GM06990 (cell line): ENCODE results near the gene WBP2.

ENCODE experiments used
- DNase-seq: peaks from one replicate; pipeline ENCODE4 v3.0.0-alpha.2; 2011; ENCODE audit not compliant: insufficient read length; ENCODE audit errors: extremely low read depth
- H3K27me3 ChIP-seq: replicated peaks from 2 replicates; pipeline ENCODE4 v1.6.0; 2011; ENCODE audit warnings: low read length; ENCODE audit not compliant: control insufficient read depth, insufficient read depth
- H3K36me3 ChIP-seq: 2 replicates; pipeline ENCODE4 v1.5.1; 2011; ENCODE audit warnings: low read length; ENCODE audit not compliant: control insufficient read depth, insufficient read depth
- H3K4me3 ChIP-seq: replicated peaks from 2 replicates; pipeline ENCODE4 v1.5.1; 2011; ENCODE audit warnings: low read depth, mild to moderate bottlenecking, control low read depth, low read length
- CTCF ChIP-seq: IDR thresholded peaks from 2 replicates; pipeline ENCODE4 v1.5.1; 2011; ENCODE audit warnings: low read length, control low read depth, mild to moderate bottlenecking, inconsistent platforms; ENCODE audit not compliant: insufficient read depth, poor library complexity, severe bottlenecking

WBP2 gene

DNA sequence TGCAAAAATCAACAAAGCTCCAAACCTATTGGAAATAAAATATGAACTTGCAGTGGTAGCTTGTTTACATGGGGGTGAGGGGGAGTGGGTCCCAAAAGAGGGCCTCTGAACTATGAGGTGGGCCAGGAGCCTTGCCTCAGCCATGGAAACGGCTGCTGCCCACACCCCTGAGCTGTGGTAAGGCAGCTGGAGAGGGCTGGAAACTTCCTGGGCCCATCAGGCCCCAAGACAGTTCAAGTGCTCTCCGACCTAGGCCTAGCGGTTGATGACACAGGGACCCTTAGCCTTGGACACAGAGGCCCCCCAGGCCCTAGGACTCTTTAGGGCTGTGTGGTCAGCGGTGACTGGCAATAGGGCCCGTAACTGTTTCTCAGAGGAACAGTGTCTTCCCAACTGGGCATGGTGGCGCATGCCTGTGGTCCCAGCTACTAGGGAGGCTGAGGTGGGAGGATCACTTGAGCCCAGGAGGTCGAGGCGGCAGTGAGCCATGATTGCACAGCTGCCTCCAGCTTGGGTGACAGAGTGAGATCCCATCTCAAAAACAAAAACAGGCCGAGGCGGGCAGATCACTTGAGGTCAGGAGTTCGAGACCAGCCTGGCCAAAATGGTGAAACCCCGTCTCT is 29.3 kb downstream of the WBP2 start:
- Histone ChIP-seq H3K4me3 (no peak overlapping the region), H3K27me3 (no peaks in the 10 kb centered on the region), H3K36me3 (peaks cover 34% of the 10 kb centered on the region)
- peak; percentile 3 for DNase-seq
- no peak for TF ChIP-seq CTCF

- no peak for TF ChIP-seq CTCF
- peaks cover 39% of the 10 kb centered on the region for H3K36me3 ChIP-seq
- DNase-seq, result no peak
- no peaks in the 10 kb centered on the region for H3K27me3 ChIP-seq
- no peak overlapping the region for H3K4me3 ChIP-seq
These were observed 30.0 kb downstream of the WBP2 start for GRCh38 chr17:75825149-75825552.

DNA sequence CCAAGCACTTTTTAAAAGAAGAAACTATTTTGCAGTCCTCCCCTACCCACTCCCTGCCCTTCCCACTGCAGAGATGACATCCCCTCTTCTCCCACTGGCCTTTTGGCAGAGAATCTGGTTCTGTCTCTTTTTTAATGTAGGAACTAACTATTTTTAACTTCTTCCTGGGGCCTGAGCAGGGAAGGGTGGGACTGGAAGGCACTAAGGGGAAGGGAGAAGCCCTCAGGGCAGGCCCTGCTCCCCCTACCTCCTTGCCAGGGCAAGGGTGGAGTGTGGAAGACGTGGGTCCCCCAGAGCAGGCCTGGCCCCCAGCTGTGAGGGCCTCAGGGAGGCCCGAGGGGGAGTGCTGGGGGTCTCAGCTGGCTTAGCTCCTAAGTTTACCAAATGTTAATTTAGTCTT is 30.5 kb downstream of the WBP2 start:
- H3K36me3 ChIP-seq, result peaks cover 39% of the 10 kb centered on the region
- TF ChIP-seq CTCF, result no peak
- peak; percentile 6 for DNase-seq

GRCh38 chr17:75824050-75824552 is 31.0 kb downstream of the WBP2 start:
- no peak overlapping the region for H3K4me3 ChIP-seq
- TF ChIP-seq CTCF, result no peak
- no peaks in the 10 kb centered on the region for H3K27me3 ChIP-seq
- peaks cover 42% of the 10 kb centered on the region for H3K36me3 ChIP-seq
- peak; percentile 6 for DNase-seq

More for the DNA sequence above, 30.5 kb downstream of the WBP2 start:
- no peak overlapping the region for H3K4me3 ChIP-seq
- H3K27me3 ChIP-seq, result no peaks in the 10 kb centered on the region

DNA sequence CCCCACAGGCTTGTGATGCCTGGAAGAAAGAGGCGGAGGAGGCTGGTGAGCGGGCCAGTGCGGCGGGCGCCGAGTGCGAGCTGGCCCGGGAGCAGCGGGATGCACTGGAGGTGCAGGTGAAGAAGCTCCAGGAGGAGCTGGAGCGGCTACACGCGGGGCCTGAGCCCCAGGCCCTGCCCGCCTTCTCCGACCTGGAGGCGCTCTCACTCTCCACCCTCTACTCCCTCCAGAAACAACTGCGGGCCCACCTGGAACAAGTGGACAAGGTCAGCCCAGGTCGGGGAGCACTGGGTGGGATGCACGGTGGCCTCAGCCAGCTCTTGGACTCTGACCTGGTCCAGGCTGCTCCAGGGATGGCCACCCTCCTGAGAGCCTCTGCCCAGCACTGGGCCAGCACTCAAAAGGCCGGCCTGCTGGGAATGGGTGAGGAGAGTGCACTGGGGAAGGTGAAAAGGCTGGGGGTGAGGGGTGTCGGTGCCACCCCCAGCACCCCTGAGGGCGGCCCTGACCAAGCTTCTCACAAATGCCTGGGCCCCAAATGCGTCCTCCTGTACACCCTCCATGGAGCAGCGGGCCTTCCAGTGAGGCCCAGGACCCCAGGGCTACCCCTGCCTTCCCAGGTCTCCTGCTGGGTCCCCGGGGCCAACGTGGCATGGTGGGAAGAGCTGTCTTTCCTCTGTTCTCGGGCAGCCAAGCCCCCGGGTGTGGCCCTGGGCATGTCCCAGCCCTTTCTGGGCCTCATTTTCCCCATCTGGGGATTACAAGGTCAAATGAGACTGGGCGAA is 31.7 kb downstream of the WBP2 start:
- Histone ChIP-seq H3K27me3 (no peaks in the 10 kb centered on the region), H3K4me3 (no peak overlapping the region), H3K36me3 (peaks cover 41% of the 10 kb centered on the region)
- DNase-seq, result peak; percentile 10
- TF ChIP-seq CTCF, result no peak

DNA sequence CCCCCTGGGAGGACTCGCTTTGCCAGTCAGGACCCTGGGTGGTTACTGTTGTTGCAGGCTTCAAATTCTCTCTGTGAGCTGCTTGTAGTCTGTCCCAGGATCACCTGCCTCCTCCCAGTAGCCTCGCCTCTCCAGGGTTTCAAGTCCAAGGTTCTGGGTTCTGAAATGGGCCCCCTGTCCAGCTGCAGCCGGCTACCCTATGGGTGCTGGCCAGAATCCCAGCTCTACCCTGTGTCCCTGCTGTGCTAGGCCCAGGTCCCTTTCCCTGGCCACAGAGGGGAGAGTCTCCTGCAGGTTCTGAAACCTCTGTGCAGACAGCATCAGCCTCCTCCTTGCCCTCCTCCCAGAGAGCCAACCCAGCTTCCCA is 32.4 kb downstream of the WBP2 start:
- peak; percentile 5 for DNase-seq
- Histone ChIP-seq H3K36me3 (peaks cover 44% of the 10 kb centered on the region), H3K27me3 (no peaks in the 10 kb centered on the region), H3K4me3 (no peak overlapping the region)
- TF ChIP-seq CTCF, result no peak
